ENCODE results near the gene PAPSS2. TPM values are rescaled to one million over a fixed set of nuclear protein-coding genes. Genes with fewer than 3 reads are reported as not detected.

Gene PAPSS2
- total and polyA plus RNA-seq, 7 donors: 7.1 to 88.9 (median 8.6) TPM

- no peak for DNase-seq
- no peaks in the 10 kb centered on the region for H3K36me3 ChIP-seq
- H3K27ac ChIP-seq: no peak overlapping the region
- no peaks in the 10 kb centered on the region for H3K27me3 ChIP-seq
- intact Hi-C loops (cut with DNase I): no loop called here
- 66 to 90% methylated on average over 2 of the region's 2 CpGs for WGBS, 2 donors
- no peaks in the 10 kb centered on the region for H3K9me3 ChIP-seq
- TF ChIP-seq CTCF (IDR thresholded peaks at IDR 0.05) (no peak), POLR2A (IDR thresholded peaks at IDR 0.05) (no peak), POLR2AphosphoS5 (IDR thresholded peaks at IDR 0.05) (no peak), EP300 (IDR thresholded peaks at IDR 0.05) (no peak)
- H3K4me3 ChIP-seq: no peak overlapping the region
- H3K4me1 ChIP-seq: no peaks in the 10 kb centered on the region
Measured at GRCh38 chr10:87646935-87647334, 12.7 kb upstream of the PAPSS2 start.

- WGBS, 2 donors: 84 to 86% methylated on average over 5 of the region's 5 CpGs
- intact Hi-C loops (cut with DNase I): loop anchor here (10.0 kb wide), 1 partner anchor 124 kb away; no protein-coding TSS in a partner anchor
- no peaks in the 10 kb centered on the region for H3K27me3 ChIP-seq
Measured at GRCh38 chr10:87650838-87651589, 8.7 kb upstream of the PAPSS2 start.

GRCh38 chr10:87651801-87652200 is 7.9 kb upstream of the PAPSS2 start:
- Histone ChIP-seq H3K4me3 (no peak overlapping the region), H3K36me3 (no peaks in the 10 kb centered on the region), H3K9me3 (no peaks in the 10 kb centered on the region), H3K27me3 (no peaks in the 10 kb centered on the region), H3K4me1 (no peaks in the 10 kb centered on the region), H3K27ac (no peak overlapping the region)
- no peak for DNase-seq
- TF ChIP-seq CTCF (IDR thresholded peaks at IDR 0.05): no peak
- no peak for TF ChIP-seq POLR2AphosphoS5 (IDR thresholded peaks at IDR 0.05)
- TF ChIP-seq POLR2A (IDR thresholded peaks at IDR 0.05): no peak
- TF ChIP-seq EP300 (IDR thresholded peaks at IDR 0.05): no peak
- intact Hi-C loops (cut with DNase I): loop anchor here (10.0 kb wide), 1 partner anchor 123 kb away; no protein-coding TSS in a partner anchor
- WGBS, 2 donors: 31 to 63% methylated on average over 6 of the region's 6 CpGs

More at GRCh38 chr10:87650838-87651589, 8.7 kb upstream of the PAPSS2 start:
- no peak for TF ChIP-seq EP300 (IDR thresholded peaks at IDR 0.05)
- TF ChIP-seq CTCF (IDR thresholded peaks at IDR 0.05): no peak
- no peak for TF ChIP-seq POLR2AphosphoS5 (IDR thresholded peaks at IDR 0.05)
- TF ChIP-seq POLR2A (IDR thresholded peaks at IDR 0.05): no peak
- Histone ChIP-seq H3K4me1 (no peaks in the 10 kb centered on the region), H3K4me3 (no peak overlapping the region), H3K9me3 (no peaks in the 10 kb centered on the region), H3K36me3 (no peaks in the 10 kb centered on the region), H3K27ac (no peak overlapping the region)
- DNase-seq: no peak

GRCh38 chr10:87652261-87652660 is 7.4 kb upstream of the PAPSS2 start:
- Histone ChIP-seq H3K27ac (no peak overlapping the region), H3K36me3 (no peaks in the 10 kb centered on the region), H3K9me3 (no peaks in the 10 kb centered on the region), H3K4me3 (no peak overlapping the region), H3K4me1 (no peaks in the 10 kb centered on the region), H3K27me3 (no peaks in the 10 kb centered on the region)
- 87 to 94% methylated on average over 1 of the region's 1 CpG for WGBS, 2 donors
- TF ChIP-seq EP300 (IDR thresholded peaks at IDR 0.05): no peak
- no peak for TF ChIP-seq CTCF (IDR thresholded peaks at IDR 0.05)
- no peak for TF ChIP-seq POLR2A (IDR thresholded peaks at IDR 0.05)
- DNase-seq: no peak
- intact Hi-C loops (cut with DNase I): loop anchor here (10.0 kb wide), 1 partner anchor 123 kb away; no protein-coding TSS in a partner anchor

Data from sigmoid colon (tissue), 7 donors.